Transverse colon (tissue), 4 donors: ENCODE results near the gene BPIFB2. TPM values are rescaled to one million over a fixed set of nuclear protein-coding genes. Genes with fewer than 3 reads are reported as not detected.

ENCODE experiments used
- DNase-seq: peaks from one replicate; pipeline ENCODE4 v3.0.0-alpha.2; 2019
- H3K27ac ChIP-seq, 4 donors: fragments of 200-600 bp; sonication (generic); 2 replicates each; pipeline ENCODE4 v1.5.1; 2016 to 2018; ENCODE audit warnings: inconsistent platforms in 4 of 4
- H3K27me3 ChIP-seq: fragments of 200-600 bp; sonication (generic); 2 replicates; pipeline ENCODE4 v1.5.1; 2017; ENCODE audit warnings: inconsistent platforms
- H3K36me3 ChIP-seq, 4 donors: fragments of 200-600 bp; sonication (generic); 2 replicates each; pipeline ENCODE4 v1.5.1; 2017 to 2019; ENCODE audit warnings: inconsistent platforms in 4 of 4
- H3K4me1 ChIP-seq, 4 donors: fragments of 200-600 bp; sonication (generic); 2 replicates each; pipeline ENCODE4 v1.5.1; 2017 to 2020; ENCODE audit warnings: inconsistent platforms in 4 of 4
- H3K4me3 ChIP-seq, 4 donors: fragments of 200-600 bp; sonication (generic); 1 replicate in 1 of 4; 2 replicates in 3 of 4; pipeline versions ENCODE4 v1.5.1 to v1.6.1; 2017 to 2019; ENCODE audit warnings: inconsistent platforms in 4 of 4
- H3K9me3 ChIP-seq, 2 donors: fragments of 200-600 bp; sonication (generic); 2 replicates each; pipeline ENCODE4 v1.5.1; 2017 to 2019; ENCODE audit warnings: inconsistent platforms in 2 of 2
- EP300 ChIP-seq: sonication (generic); formaldehyde crosslinking; IDR thresholded peaks from one replicate; pipeline ENCODE4 v1.6.1; 2017; ENCODE audit warnings: antibody characterized with exemption, low read depth
- POLR2A ChIP-seq: fragments of 450-650 bp; IDR thresholded peaks from one replicate; pipeline ENCODE4 v1.6.1; 2016; ENCODE audit warnings: antibody characterized with exemption, mild to moderate bottlenecking, moderate library complexity
- POLR2AphosphoS5 ChIP-seq, 3 donors: sonication (generic); formaldehyde crosslinking; IDR thresholded peaks; one replicate each; pipeline ENCODE4 v1.6.1; 2016; ENCODE audit warnings: antibody characterized with exemption in 3 of 3
- WGBS, 2 donors: methylation state at CpG; one replicate each; pipeline ENCODE4 v1.1.5; 2018; ENCODE audit warnings: low coverage in 1 of 2; 5-methylcytosine and 5-hydroxymethylcytosine counted together
- in situ Hi-C, 4 donors: fragments of 200-750 bp; cut with MboI; loops; one replicate each; pipeline versions ENCODE4 v1.15.0 to v1.15.1; 2017; ENCODE audit warnings: low sequenced_read_pairs in 3 of 4, low pct_ligation_motif_present in 1 of 4, low pct_unique_long_range_greater_than_20kb in 1 of 4
- intact Hi-C: fragments of 100-400 bp; cut with DNase I; formaldehyde crosslinking; loops from one replicate; pipeline ENCODE4 v1.15.1; 2023; ENCODE audit warnings: low total_unique reads
- total RNA-seq, 4 donors: library from RNA; depleted of rRNA; stranded (reverse); fragments of >200 nt; gene quantifications; one replicate each; pipeline ENCODE4 v1.1.0, GENCODE V29; 2016
- TF ChIP-seq, protein P1 (sequence below), 5 experiments: fragments of 200-600 bp in 3 of 5; fragments of 450-650 bp in 2 of 5; sonication (generic) in 3 of 5; IDR thresholded peaks; 1 replicate in 2 of 5; 2 replicates in 3 of 5; pipeline ENCODE4 v1.5.1; 2016 to 2017; ENCODE audit warnings: antibody characterized with exemption in 5 of 5, inconsistent platforms in 3 of 5, mild to moderate bottlenecking in 2 of 5, moderate library complexity in 1 of 5

Gene BPIFB2
- total RNA-seq, 4 donors from 2014 or later: not detected

DNA sequence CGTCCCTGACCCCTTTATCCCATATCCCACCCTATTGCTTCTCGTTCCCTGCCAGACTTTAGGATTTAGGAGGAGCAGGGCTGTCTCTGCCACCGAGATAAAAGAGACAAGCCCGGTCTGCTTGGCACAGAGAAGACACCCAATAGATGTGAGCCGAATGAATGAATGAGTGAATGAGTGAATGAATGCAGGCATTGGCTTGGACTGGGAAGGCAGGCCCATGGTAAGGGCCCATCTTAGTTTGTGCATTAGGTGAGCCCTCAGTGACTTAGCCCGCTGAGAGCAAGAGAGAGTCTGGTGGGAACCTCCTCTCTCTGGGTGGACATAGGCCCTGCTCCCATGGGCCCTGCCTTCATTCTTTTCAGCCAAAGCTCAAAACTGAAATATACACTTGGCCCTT, 23.1 kb downstream of the BPIFB2 start:
- no peak for TF ChIP-seq EP300
- H3K4me3 ChIP-seq: no peak overlapping the region
- no peaks in the 10 kb centered on the region for H3K4me1 ChIP-seq
- in situ Hi-C loops (no loop called here), intact Hi-C loops (no loop called here)
- H3K27ac ChIP-seq: no peak overlapping the region
- H3K36me3 ChIP-seq: no peaks in the 10 kb centered on the region
- WGBS, 2 donors: 77% methylated on average over 6 of the region's 6 CpGs; no CpG with 5 or more reads in 1 of the 2 donors
- no peaks in the 10 kb centered on the region for H3K9me3 ChIP-seq
- H3K27me3 ChIP-seq: no peaks in the 10 kb centered on the region
- no peak for DNase-seq

DNA sequence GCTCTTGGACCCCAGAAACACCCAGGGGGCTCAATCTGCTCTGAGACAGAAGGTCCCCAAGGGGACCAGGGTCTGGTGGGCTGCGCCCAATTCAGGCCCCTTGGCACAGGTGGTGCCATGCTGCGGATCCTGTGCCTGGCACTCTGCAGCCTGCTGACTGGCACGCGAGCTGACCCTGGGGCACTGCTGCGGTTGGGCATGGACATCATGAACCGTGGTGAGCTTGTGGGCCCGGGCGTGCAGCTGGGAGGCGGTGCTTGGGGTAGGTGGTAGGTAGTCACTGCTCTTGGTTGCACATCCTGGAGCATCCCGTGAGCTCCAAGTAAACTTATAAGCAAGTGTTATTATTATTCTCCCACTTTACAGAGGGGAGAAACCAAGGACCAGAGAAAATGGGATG, 24.0 kb downstream of the BPIFB2 start, which contains the start of gene BPIFB6:
Gene BPIFB6 (plus strand): TSS at position 118 of the 400 bp plus-strand sequence. CDS start 0 bp downstream, at position 118.
- in situ Hi-C loops: no loop called here

GRCh38 chr20:33032555-33032954, 25.1 kb downstream of the BPIFB2 start:
- Histone ChIP-seq H3K4me3 (no peak overlapping the region), H3K9me3 (no peaks in the 10 kb centered on the region), H3K27ac (no peak overlapping the region), H3K36me3 (no peaks in the 10 kb centered on the region), H3K4me1 (no peaks in the 10 kb centered on the region), H3K27me3 (no peaks in the 10 kb centered on the region)
- DNase-seq: no peak
- 70% methylated on average over 6 of the region's 6 CpGs; no CpG with 5 or more reads in 1 of the 2 donors for WGBS, 2 donors
- no peak for TF ChIP-seq POLR2AphosphoS5 (IDR thresholded peaks at IDR 0.05)
- no peak for TF ChIP-seq EP300
- TF ChIP-seq, protein P1, sequence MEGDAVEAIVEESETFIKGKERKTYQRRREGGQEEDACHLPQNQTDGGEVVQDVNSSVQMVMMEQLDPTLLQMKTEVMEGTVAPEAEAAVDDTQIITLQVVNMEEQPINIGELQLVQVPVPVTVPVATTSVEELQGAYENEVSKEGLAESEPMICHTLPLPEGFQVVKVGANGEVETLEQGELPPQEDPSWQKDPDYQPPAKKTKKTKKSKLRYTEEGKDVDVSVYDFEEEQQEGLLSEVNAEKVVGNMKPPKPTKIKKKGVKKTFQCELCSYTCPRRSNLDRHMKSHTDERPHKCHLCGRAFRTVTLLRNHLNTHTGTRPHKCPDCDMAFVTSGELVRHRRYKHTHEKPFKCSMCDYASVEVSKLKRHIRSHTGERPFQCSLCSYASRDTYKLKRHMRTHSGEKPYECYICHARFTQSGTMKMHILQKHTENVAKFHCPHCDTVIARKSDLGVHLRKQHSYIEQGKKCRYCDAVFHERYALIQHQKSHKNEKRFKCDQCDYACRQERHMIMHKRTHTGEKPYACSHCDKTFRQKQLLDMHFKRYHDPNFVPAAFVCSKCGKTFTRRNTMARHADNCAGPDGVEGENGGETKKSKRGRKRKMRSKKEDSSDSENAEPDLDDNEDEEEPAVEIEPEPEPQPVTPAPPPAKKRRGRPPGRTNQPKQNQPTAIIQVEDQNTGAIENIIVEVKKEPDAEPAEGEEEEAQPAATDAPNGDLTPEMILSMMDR (IDR thresholded peaks at IDR 0.05): no peak
- no peak for TF ChIP-seq POLR2A
- intact Hi-C loops (no loop called here), in situ Hi-C loops (no loop called here)

More for the DNA sequence above, 24.0 kb downstream of the BPIFB2 start, which contains the start of gene BPIFB6:
- H3K27me3 ChIP-seq: no peaks in the 10 kb centered on the region
- intact Hi-C loops: no loop called here
- H3K4me1 ChIP-seq: no peaks in the 10 kb centered on the region
- DNase-seq: no peak
- H3K36me3 ChIP-seq: no peaks in the 10 kb centered on the region
- TF ChIP-seq EP300: no peak
- no peak for TF ChIP-seq POLR2A
- TF ChIP-seq POLR2AphosphoS5 (IDR thresholded peaks at IDR 0.05): no peak
- TF ChIP-seq, protein P1 (IDR thresholded peaks at IDR 0.05): no peak
- H3K4me3 ChIP-seq: no peak within 1 kb of the TSS
- H3K9me3 ChIP-seq: no peaks in the 10 kb centered on the region
- no peak within 1 kb of the TSS for H3K27ac ChIP-seq
- 90% methylated on average over 10 of the region's 10 CpGs; no CpG with 5 or more reads in 1 of the 2 donors for WGBS, 2 donors

- Histone ChIP-seq H3K4me3 (no peak overlapping the region), H3K27me3 (no peaks in the 10 kb centered on the region), H3K27ac (no peak overlapping the region), H3K4me1 (no peaks in the 10 kb centered on the region), H3K36me3 (no peaks in the 10 kb centered on the region), H3K9me3 (no peaks in the 10 kb centered on the region)
- TF ChIP-seq EP300 (no peak), POLR2A (no peak), POLR2AphosphoS5 (IDR thresholded peaks at IDR 0.05) (no peak)
- TF ChIP-seq, protein P1 (IDR thresholded peaks at IDR 0.05): no peak
- no peak for DNase-seq
- intact Hi-C loops (no loop called here), in situ Hi-C loops (no loop called here)
- 70 to 71% methylated on average over 3 to 5 of the region's 5 CpGs for WGBS, 2 donors
Measured at GRCh38 chr20:33033381-33033780, 25.9 kb downstream of the BPIFB2 start.

- Histone ChIP-seq H3K9me3 (no peaks in the 10 kb centered on the region), H3K36me3 (no peaks in the 10 kb centered on the region), H3K27ac (no peak overlapping the region), H3K4me3 (no peak overlapping the region), H3K4me1 (no peaks in the 10 kb centered on the region), H3K27me3 (no peaks in the 10 kb centered on the region)
- 75 to 100% methylated on average over 1 to 5 of the region's 5 CpGs for WGBS, 2 donors
- TF ChIP-seq, protein P1 (IDR thresholded peaks at IDR 0.05): no peak
- no peak for TF ChIP-seq POLR2A
- no peak for TF ChIP-seq POLR2AphosphoS5 (IDR thresholded peaks at IDR 0.05)
- no peak for TF ChIP-seq EP300
- intact Hi-C loops: no loop called here
- in situ Hi-C loops: no loop called here
- no peak for DNase-seq
Measured at GRCh38 chr20:33034115-33034514, 26.6 kb downstream of the BPIFB2 start.
